ENCODE measurements around the gene RB1.

GRCh38 chr13:48510698-48511097 is 207.1 kb downstream of the RB1 start:
- TF ChIP-seq, protein P1, sequence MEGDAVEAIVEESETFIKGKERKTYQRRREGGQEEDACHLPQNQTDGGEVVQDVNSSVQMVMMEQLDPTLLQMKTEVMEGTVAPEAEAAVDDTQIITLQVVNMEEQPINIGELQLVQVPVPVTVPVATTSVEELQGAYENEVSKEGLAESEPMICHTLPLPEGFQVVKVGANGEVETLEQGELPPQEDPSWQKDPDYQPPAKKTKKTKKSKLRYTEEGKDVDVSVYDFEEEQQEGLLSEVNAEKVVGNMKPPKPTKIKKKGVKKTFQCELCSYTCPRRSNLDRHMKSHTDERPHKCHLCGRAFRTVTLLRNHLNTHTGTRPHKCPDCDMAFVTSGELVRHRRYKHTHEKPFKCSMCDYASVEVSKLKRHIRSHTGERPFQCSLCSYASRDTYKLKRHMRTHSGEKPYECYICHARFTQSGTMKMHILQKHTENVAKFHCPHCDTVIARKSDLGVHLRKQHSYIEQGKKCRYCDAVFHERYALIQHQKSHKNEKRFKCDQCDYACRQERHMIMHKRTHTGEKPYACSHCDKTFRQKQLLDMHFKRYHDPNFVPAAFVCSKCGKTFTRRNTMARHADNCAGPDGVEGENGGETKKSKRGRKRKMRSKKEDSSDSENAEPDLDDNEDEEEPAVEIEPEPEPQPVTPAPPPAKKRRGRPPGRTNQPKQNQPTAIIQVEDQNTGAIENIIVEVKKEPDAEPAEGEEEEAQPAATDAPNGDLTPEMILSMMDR (IDR thresholded peaks at IDR 0.05), result no peak
- no peak for TF ChIP-seq EP300 (IDR thresholded peaks at IDR 0.05)
